ENCODE results near the gene TTC34. TPM values are rescaled to one million over a fixed set of nuclear protein-coding genes. Genes with fewer than 3 reads are reported as not detected.
A peak's percentile ranks its signal among the peaks of the same experiment; 100 is the strongest.

TTC34 gene
- total and polyA plus RNA-seq, 7 donors: under 0.01 to 0.83 (median 0.56) TPM; not detected in 1

GRCh38 chr1:2639607-2640521, 161.6 kb downstream of the TTC34 start:
- intact Hi-C loops (cut with DNase I): loop anchor here (10.0 kb wide), 4 partner anchors 85 to 1265 kb away; partner anchors contain the start of genes C1orf174, PANK4, PEX10 and TNFRSF14
- no peak for DNase-seq
- H3K27ac ChIP-seq: no peak overlapping the region
- 51 to 79% methylated on average over 26 of the region's 26 CpGs for WGBS, 2 donors
- no peaks in the 10 kb centered on the region for H3K36me3 ChIP-seq
- H3K4me1 ChIP-seq: peaks cover 0 to 26% (median 21%) of the 10 kb centered on the region in 4 donors
- TF ChIP-seq, protein P1, sequence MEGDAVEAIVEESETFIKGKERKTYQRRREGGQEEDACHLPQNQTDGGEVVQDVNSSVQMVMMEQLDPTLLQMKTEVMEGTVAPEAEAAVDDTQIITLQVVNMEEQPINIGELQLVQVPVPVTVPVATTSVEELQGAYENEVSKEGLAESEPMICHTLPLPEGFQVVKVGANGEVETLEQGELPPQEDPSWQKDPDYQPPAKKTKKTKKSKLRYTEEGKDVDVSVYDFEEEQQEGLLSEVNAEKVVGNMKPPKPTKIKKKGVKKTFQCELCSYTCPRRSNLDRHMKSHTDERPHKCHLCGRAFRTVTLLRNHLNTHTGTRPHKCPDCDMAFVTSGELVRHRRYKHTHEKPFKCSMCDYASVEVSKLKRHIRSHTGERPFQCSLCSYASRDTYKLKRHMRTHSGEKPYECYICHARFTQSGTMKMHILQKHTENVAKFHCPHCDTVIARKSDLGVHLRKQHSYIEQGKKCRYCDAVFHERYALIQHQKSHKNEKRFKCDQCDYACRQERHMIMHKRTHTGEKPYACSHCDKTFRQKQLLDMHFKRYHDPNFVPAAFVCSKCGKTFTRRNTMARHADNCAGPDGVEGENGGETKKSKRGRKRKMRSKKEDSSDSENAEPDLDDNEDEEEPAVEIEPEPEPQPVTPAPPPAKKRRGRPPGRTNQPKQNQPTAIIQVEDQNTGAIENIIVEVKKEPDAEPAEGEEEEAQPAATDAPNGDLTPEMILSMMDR (IDR thresholded peaks at IDR 0.05): no peak
- TF ChIP-seq POLR2A (IDR thresholded peaks at IDR 0.05): no peak
- TF ChIP-seq POLR2AphosphoS5 (IDR thresholded peaks at IDR 0.05): no peak
- no peak for TF ChIP-seq EP300 (IDR thresholded peaks at IDR 0.05)
- H3K27me3 ChIP-seq: peaks cover 2 to 28% (median 11%) of the 10 kb centered on the region in 3 donors
- no peak overlapping the region for H3K4me3 ChIP-seq
- no peaks in the 10 kb centered on the region for H3K9me3 ChIP-seq

- no peaks in the 10 kb centered on the region for H3K36me3 ChIP-seq
- no peak overlapping the region for H3K27ac ChIP-seq
- no peak for DNase-seq
- no peak overlapping the region for H3K4me3 ChIP-seq
- no peak for TF ChIP-seq POLR2AphosphoS5 (IDR thresholded peaks at IDR 0.05)
- TF ChIP-seq POLR2A (IDR thresholded peaks at IDR 0.05): no peak
- H3K9me3 ChIP-seq: no peaks in the 10 kb centered on the region
- intact Hi-C loops (cut with DNase I): no loop called here
- peaks cover 0 to 26% (median 21%) of the 10 kb centered on the region in 4 donors for H3K4me1 ChIP-seq
- peaks cover 2 to 31% (median 15%) of the 10 kb centered on the region in 3 donors for H3K27me3 ChIP-seq
- WGBS, 2 donors: 24 to 59% methylated on average over 11 of the region's 11 CpGs
Observed at GRCh38 chr1:2639203-2639602, 162.3 kb downstream of the TTC34 start.

DNA sequence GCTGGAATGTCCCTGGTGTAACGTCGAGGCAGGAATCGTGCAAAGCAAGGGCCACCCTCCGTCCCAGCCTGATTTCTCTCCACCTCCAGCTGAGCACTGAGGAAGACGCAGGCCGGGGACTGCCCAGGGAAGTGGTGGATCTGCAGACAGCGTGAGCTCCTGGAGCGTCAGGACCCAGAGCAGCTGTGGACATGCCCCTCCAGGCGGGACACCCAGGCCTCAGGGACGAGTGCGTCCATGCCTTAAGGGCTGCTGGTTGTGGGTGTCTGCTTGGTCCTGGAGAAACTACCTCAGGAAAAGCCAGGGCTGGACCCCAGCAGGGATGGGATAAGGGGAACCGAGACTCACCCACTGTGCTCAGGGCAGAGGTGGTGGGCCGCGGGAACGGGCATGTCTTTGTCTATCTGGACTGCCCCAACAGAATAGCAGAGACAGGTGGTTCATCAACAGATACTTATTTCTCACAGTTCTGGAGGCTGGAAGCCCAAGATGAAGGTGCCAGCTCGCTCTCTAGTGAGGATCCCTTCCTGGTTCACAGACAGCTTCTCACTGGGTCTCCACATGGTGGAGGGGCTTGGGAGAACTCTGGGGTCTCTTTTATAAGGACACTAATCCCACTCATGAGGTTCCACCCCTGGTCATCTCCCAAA, 162.9 kb downstream of the TTC34 start:
- DNase-seq: peak; percentile 46
- Histone ChIP-seq H3K4me3 (no peak overlapping the region), H3K27ac (no peak overlapping the region), H3K4me1 (peaks cover 0 to 24% (median 19%) of the 10 kb centered on the region in 4 donors), H3K9me3 (no peaks in the 10 kb centered on the region), H3K36me3 (no peaks in the 10 kb centered on the region), H3K27me3 (peaks cover 8 to 37% (median 21%) of the 10 kb centered on the region in 3 donors)
- 73 to 82% methylated on average over 16 of the region's 16 CpGs for WGBS, 2 donors
- intact Hi-C loops (cut with DNase I): no loop called here
- no peak for TF ChIP-seq POLR2AphosphoS5 (IDR thresholded peaks at IDR 0.05)
- TF ChIP-seq EP300 (IDR thresholded peaks at IDR 0.05): no peak
- TF ChIP-seq, protein P1 (IDR thresholded peaks at IDR 0.05): no peak
- TF ChIP-seq POLR2A (IDR thresholded peaks at IDR 0.05): no peak

DNA sequence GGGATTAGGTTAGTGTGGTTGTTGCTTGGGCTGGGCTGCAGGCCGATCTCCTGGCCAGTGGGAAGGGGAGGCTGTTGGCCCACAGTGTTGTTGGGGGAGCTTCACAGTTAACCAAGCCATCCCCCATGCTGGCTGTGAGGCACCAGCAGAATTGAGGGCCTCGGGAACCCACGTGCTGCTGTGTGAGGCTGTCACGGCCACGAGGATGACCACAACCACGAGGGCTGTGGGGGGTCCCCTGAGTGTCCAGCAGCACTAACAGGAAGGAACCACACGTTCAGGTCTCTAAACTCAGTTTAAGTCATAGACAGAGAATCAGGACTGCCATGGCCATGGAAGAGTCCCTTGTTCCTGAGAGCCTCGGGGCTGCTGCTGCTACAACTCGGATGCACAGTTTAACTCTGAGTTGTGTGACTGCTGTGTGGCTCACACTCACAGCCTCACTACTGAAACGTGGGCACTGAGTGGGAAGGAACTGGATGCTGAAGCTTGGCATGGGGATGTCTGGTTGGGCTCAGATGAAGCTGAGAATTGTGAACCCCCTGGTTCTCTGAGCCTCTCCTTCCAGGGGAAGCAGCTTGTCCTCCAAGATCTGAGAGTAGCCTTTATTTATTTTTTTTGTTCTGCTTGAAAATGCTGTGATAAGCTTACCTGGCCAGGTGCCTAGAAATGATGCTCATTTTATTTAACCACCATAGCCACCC, 163.9 kb downstream of the TTC34 start:
- peak; percentile 37 for DNase-seq
- Histone ChIP-seq H3K36me3 (no peaks in the 10 kb centered on the region), H3K4me3 (no peak overlapping the region), H3K27me3 (peaks cover 15 to 47% (median 31%) of the 10 kb centered on the region in 3 donors), H3K9me3 (no peaks in the 10 kb centered on the region), H3K27ac (no peak overlapping the region), H3K4me1 (peaks cover 0 to 16% (median 14%) of the 10 kb centered on the region in 4 donors)
- intact Hi-C loops (cut with DNase I): no loop called here
- WGBS, 2 donors: 71% methylated on average over 10 of the region's 10 CpGs
- TF ChIP-seq EP300 (IDR thresholded peaks at IDR 0.05) (no peak), POLR2AphosphoS5 (IDR thresholded peaks at IDR 0.05) (no peak), POLR2A (IDR thresholded peaks at IDR 0.05) (no peak)
- TF ChIP-seq, protein P1 (IDR thresholded peaks at IDR 0.05): no peak

All from sigmoid colon (tissue), 7 donors.